GM18508 (cell line): ENCODE results near the gene PRKCH.

Source experiments
- ATAC-seq: cut with Tn5 transposase; IDR thresholded peaks from one replicate; pipeline ENCODE4 v1.9.1; 2021; ENCODE audit warnings: moderate number of reproducible peaks; ENCODE audit not compliant: insufficient read depth, unreplicated experiment

The PRKCH gene

GRCh38 chr14:61591862-61592261 lies 270.5 kb downstream of the PRKCH start:
- ATAC-seq: no peak

GRCh38 chr14:61593330-61593729 lies 272.0 kb downstream of the PRKCH start:
- no peak for ATAC-seq

GRCh38 chr14:61596990-61597389 lies 275.6 kb downstream of the PRKCH start:
- no peak for ATAC-seq

- peak; percentile 38 for ATAC-seq
Measured at GRCh38 chr14:61598980-61599379, 277.6 kb downstream of the PRKCH start.

GRCh38 chr14:61599942-61600341 lies 278.6 kb downstream of the PRKCH start:
- ATAC-seq: no peak
